PFSK-1 (cell line): ENCODE data around the gene MRPS10.

ENCODE experiments used
- FOXP2 ChIP-seq: optimal IDR thresholded peaks from 2 replicates; pipeline ENCODE3; 2011; ENCODE audit warnings: borderline replicate concordance, control low read depth, inconsistent platforms; ENCODE audit not compliant: insufficient read depth; ENCODE audit errors: extremely low read length, extremely low read depth
- POLR2AphosphoS5 ChIP-seq: IDR thresholded peaks from 2 replicates; pipeline ENCODE4 v1.6.1; 2012; ENCODE audit warnings: low read depth, mild to moderate bottlenecking, control low read depth, low read length, moderate library complexity
- SIN3A ChIP-seq: IDR thresholded peaks from 2 replicates; pipeline ENCODE4 v1.6.1; 2012; ENCODE audit warnings: mild to moderate bottlenecking, low read length, moderate library complexity, borderline replicate concordance; ENCODE audit not compliant: insufficient read depth
- TAF1 ChIP-seq: IDR thresholded peaks from 2 replicates; pipeline ENCODE4 v1.6.1; 2012; ENCODE audit warnings: low read length, control low read depth, borderline replicate concordance; ENCODE audit not compliant: insufficient read depth
- TF ChIP-seq, protein P1 (sequence below), 2 experiments: IDR thresholded peaks; 2 replicates each; pipeline versions ENCODE4 v1.6.1 to v1.8.0; 2011 to 2012; ENCODE audit warnings: low read depth in 2 of 2, low read length in 2 of 2, control low read depth in 1 of 2, inconsistent platforms in 1 of 2, mild to moderate bottlenecking in 1 of 2, moderate library complexity in 1 of 2; ENCODE audit not compliant: insufficient read depth in 1 of 2

DNA sequence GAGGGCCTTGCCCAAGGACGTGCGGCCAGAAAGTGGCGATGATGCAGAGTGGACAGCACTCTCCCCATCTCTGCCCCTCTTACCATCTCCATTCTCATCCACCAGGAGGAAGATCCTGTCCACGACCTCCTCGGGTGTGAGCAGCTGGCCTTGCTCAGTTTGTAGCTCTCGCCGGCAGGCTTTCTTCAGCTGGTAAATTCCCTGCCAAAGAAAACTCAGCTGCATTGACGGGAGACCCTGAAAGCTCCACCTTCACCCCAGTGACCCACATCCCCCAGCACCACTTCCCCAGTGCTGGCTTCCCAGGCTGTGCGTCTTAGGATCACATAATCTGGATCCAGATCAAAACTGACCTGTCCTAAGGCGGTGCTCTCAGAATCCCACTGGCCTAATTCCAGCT, 32.1 kb downstream of the MRPS10 start:
- no peak for TF ChIP-seq TAF1
- TF ChIP-seq, protein P1, sequence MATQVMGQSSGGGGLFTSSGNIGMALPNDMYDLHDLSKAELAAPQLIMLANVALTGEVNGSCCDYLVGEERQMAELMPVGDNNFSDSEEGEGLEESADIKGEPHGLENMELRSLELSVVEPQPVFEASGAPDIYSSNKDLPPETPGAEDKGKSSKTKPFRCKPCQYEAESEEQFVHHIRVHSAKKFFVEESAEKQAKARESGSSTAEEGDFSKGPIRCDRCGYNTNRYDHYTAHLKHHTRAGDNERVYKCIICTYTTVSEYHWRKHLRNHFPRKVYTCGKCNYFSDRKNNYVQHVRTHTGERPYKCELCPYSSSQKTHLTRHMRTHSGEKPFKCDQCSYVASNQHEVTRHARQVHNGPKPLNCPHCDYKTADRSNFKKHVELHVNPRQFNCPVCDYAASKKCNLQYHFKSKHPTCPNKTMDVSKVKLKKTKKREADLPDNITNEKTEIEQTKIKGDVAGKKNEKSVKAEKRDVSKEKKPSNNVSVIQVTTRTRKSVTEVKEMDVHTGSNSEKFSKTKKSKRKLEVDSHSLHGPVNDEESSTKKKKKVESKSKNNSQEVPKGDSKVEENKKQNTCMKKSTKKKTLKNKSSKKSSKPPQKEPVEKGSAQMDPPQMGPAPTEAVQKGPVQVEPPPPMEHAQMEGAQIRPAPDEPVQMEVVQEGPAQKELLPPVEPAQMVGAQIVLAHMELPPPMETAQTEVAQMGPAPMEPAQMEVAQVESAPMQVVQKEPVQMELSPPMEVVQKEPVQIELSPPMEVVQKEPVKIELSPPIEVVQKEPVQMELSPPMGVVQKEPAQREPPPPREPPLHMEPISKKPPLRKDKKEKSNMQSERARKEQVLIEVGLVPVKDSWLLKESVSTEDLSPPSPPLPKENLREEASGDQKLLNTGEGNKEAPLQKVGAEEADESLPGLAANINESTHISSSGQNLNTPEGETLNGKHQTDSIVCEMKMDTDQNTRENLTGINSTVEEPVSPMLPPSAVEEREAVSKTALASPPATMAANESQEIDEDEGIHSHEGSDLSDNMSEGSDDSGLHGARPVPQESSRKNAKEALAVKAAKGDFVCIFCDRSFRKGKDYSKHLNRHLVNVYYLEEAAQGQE (IDR thresholded peaks at IDR 0.05; ENCODE audit: insufficient read depth in 1 of 2, low read depth in 2 of 2, low read length in 2 of 2): no peak
- no peak for TF ChIP-seq POLR2AphosphoS5
- no peak for TF ChIP-seq SIN3A
- no peak for TF ChIP-seq FOXP2
